Measurements from ENCODE around the gene GLI3. TPM values are rescaled to one million over a fixed set of nuclear protein-coding genes. Genes with fewer than 3 reads are reported as not detected.

Gene GLI3
- total RNA-seq, 2 donors from 2014 or later, result 2.7 to 10.2 TPM

- no peak for TF ChIP-seq CTCF (conservative IDR thresholded peaks at IDR 0.05)
- 78 to 85% methylated on average over 2 of the region's 2 CpGs for WGBS, 2 experiments (ENCODE audit: insufficient coverage in 1 of 2, insufficient read length in 1 of 2)
- Mint-ChIP-seq H3K36me3 (ENCODE audit: low read depth) (no peaks in the 10 kb centered on the region), H3K9me3 (no peaks in the 10 kb centered on the region), H3K27me3 (ENCODE audit: insufficient read depth) (peaks cover 8% of the 10 kb centered on the region), H3K4me3 (no peak overlapping the region), H3K27ac (no peak overlapping the region), H3K4me1 (peaks cover 37% of the 10 kb centered on the region)
- peaks cover 2% of the 10 kb centered on the region for H3K4me1 ChIP-seq (ENCODE audit: control insufficient read depth, insufficient read depth, low read length)
- no peak overlapping the region for H3K9ac ChIP-seq (ENCODE audit: extremely low read depth, low read length, poor library complexity, severe bottlenecking)
- no peak overlapping the region for H3K4me3 ChIP-seq (ENCODE audit: low read length)
- DNase-seq, result no peak
- H3K9me3 ChIP-seq (ENCODE audit: control insufficient read depth, low read length), result no peaks in the 10 kb centered on the region
- H3K27me3 ChIP-seq (ENCODE audit: control insufficient read depth, insufficient read depth, low read length, poor library complexity, severe bottlenecking), result no peaks in the 10 kb centered on the region
- no peaks in the 10 kb centered on the region for H3K36me3 ChIP-seq (ENCODE audit: control insufficient read depth, insufficient read depth, low read length)
- no peak overlapping the region for H3K27ac ChIP-seq (ENCODE audit: low read depth, low read length)
Observed at GRCh38 chr7:42064534-42064933, 172.5 kb downstream of the GLI3 start.

GRCh38 chr7:42059275-42059674 lies 177.7 kb downstream of the GLI3 start:
- H3K9me3 Mint-ChIP-seq, result no peaks in the 10 kb centered on the region

GRCh38 chr7:42057331-42057730 lies 179.7 kb downstream of the GLI3 start:
- 94 to 100% methylated on average over 1 to 2 of the region's 2 CpGs for WGBS, 2 experiments (ENCODE audit: insufficient coverage in 1 of 2, insufficient read length in 1 of 2)
- no peak overlapping the region for H3K9ac ChIP-seq (ENCODE audit: extremely low read depth, low read length, poor library complexity, severe bottlenecking)
- no peaks in the 10 kb centered on the region for H3K36me3 ChIP-seq (ENCODE audit: control insufficient read depth, insufficient read depth, low read length)
- H3K4me3 ChIP-seq (ENCODE audit: low read length), result no peak overlapping the region
- H3K4me1 ChIP-seq (ENCODE audit: control insufficient read depth, insufficient read depth, low read length), result no peaks in the 10 kb centered on the region
- Mint-ChIP-seq H3K36me3 (ENCODE audit: low read depth) (no peaks in the 10 kb centered on the region), H3K4me1 (no peaks in the 10 kb centered on the region), H3K4me3 (no peak overlapping the region), H3K27ac (no peak overlapping the region), H3K9me3 (no peaks in the 10 kb centered on the region), H3K27me3 (ENCODE audit: insufficient read depth) (peaks cover 4% of the 10 kb centered on the region)
- DNase-seq, result no peak
- TF ChIP-seq CTCF (conservative IDR thresholded peaks at IDR 0.05), result no peak
- no peak overlapping the region for H3K27ac ChIP-seq (ENCODE audit: low read depth, low read length)
- H3K27me3 ChIP-seq (ENCODE audit: control insufficient read depth, insufficient read depth, low read length, poor library complexity, severe bottlenecking), result no peaks in the 10 kb centered on the region
- no peaks in the 10 kb centered on the region for H3K9me3 ChIP-seq (ENCODE audit: control insufficient read depth, low read length)

More at GRCh38 chr7:42059275-42059674, 177.7 kb downstream of the GLI3 start:
- Mint-ChIP-seq H3K27me3 (ENCODE audit: insufficient read depth) (peaks cover 8% of the 10 kb centered on the region), H3K27ac (no peak overlapping the region), H3K36me3 (ENCODE audit: low read depth) (no peaks in the 10 kb centered on the region), H3K4me3 (no peak overlapping the region), H3K4me1 (peaks cover under 1% of the 10 kb centered on the region)
- Histone ChIP-seq H3K27ac (ENCODE audit: low read depth, low read length) (no peak overlapping the region), H3K36me3 (ENCODE audit: control insufficient read depth, insufficient read depth, low read length) (no peaks in the 10 kb centered on the region), H3K9me3 (ENCODE audit: control insufficient read depth, low read length) (no peaks in the 10 kb centered on the region), H3K4me1 (ENCODE audit: control insufficient read depth, insufficient read depth, low read length) (no peaks in the 10 kb centered on the region), H3K9ac (ENCODE audit: extremely low read depth, low read length, poor library complexity, severe bottlenecking) (no peak overlapping the region), H3K4me3 (ENCODE audit: low read length) (no peak overlapping the region), H3K27me3 (ENCODE audit: control insufficient read depth, insufficient read depth, low read length, poor library complexity, severe bottlenecking) (no peaks in the 10 kb centered on the region)
- 95% methylated on average over 1 of the region's 2 CpGs; no CpG with 5 or more reads in 1 of the 2 experiments for WGBS, 2 experiments (ENCODE audit: insufficient coverage in 1 of 2, insufficient read length in 1 of 2)
- TF ChIP-seq CTCF (conservative IDR thresholded peaks at IDR 0.05), result no peak
- no peak for DNase-seq

All from endodermal cell (in vitro differentiated cells).